Sigmoid colon (tissue), 4 donors: ENCODE results near the gene GABBR2.

ENCODE experiments used
- EP300 ChIP-seq, 4 donors: sonication (generic); formaldehyde crosslinking; IDR thresholded peaks; one replicate each; pipeline ENCODE4 v1.6.1; 2017; ENCODE audit warnings: antibody characterized with exemption in 4 of 4
- POLR2A ChIP-seq, 2 donors: fragments of 450-650 bp; IDR thresholded peaks; one replicate each; pipeline ENCODE4 v1.6.1; 2016; ENCODE audit warnings: antibody characterized with exemption in 2 of 2, mild to moderate bottlenecking in 2 of 2, moderate library complexity in 2 of 2
- POLR2AphosphoS5 ChIP-seq, 4 donors: sonication (generic); formaldehyde crosslinking; IDR thresholded peaks; one replicate each; pipeline ENCODE4 v1.6.1; 2017; ENCODE audit warnings: antibody characterized with exemption in 4 of 4
- TF ChIP-seq, protein P1 (sequence below), 4 experiments: fragments of 450-650 bp in 3 of 4; fragments of 200-600 bp in 1 of 4; IDR thresholded peaks; one replicate each; pipeline ENCODE4 v1.5.1; 2016 to 2019; ENCODE audit warnings: antibody characterized with exemption in 4 of 4, mild to moderate bottlenecking in 3 of 4, moderate library complexity in 2 of 4

DNA sequence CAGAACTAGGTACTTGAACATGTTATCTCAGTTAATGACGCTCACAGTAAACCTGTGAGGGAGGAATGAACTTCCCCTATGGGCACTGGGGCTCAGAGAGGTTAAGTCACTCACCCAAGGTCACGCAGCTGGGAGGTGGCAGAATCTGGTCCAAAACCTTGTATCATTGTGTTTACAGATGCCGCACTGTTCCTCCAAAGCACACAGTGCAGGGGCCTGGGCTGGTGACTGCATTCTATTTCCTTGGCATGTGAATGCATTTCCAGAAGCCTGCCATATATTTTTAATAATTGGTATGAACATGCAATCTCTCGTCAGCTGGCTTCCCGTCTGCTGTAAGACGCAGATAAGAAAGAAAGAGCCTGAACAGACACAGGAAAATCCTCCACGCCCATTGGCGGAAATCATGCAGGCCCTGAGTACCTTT lies 376.3 kb downstream of the GABBR2 start:
- TF ChIP-seq, protein P1, sequence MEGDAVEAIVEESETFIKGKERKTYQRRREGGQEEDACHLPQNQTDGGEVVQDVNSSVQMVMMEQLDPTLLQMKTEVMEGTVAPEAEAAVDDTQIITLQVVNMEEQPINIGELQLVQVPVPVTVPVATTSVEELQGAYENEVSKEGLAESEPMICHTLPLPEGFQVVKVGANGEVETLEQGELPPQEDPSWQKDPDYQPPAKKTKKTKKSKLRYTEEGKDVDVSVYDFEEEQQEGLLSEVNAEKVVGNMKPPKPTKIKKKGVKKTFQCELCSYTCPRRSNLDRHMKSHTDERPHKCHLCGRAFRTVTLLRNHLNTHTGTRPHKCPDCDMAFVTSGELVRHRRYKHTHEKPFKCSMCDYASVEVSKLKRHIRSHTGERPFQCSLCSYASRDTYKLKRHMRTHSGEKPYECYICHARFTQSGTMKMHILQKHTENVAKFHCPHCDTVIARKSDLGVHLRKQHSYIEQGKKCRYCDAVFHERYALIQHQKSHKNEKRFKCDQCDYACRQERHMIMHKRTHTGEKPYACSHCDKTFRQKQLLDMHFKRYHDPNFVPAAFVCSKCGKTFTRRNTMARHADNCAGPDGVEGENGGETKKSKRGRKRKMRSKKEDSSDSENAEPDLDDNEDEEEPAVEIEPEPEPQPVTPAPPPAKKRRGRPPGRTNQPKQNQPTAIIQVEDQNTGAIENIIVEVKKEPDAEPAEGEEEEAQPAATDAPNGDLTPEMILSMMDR (IDR thresholded peaks at IDR 0.05): no peak
- TF ChIP-seq POLR2A (IDR thresholded peaks at IDR 0.05) (no peak), POLR2AphosphoS5 (IDR thresholded peaks at IDR 0.05) (no peak), EP300 (IDR thresholded peaks at IDR 0.05) (no peak)
